GM18907 (cell line): ENCODE data around the gene MSRB3.
"Not testable (repeated sequence)": the region's sequence is repeated elsewhere in the genome, so short reads cannot be mapped to it uniquely, and the experiment has no call there.

Source experiments
- ATAC-seq: cut with Tn5 transposase; IDR thresholded peaks from one replicate; pipeline ENCODE4 v1.9.1; 2021; ENCODE audit warnings: mild to moderate bottlenecking, moderate library complexity; ENCODE audit not compliant: unreplicated experiment

MSRB3 gene

GRCh38 chr12:65449400-65449799 lies 170.9 kb downstream of the MSRB3 start:
- ATAC-seq: no peak

- no peak for ATAC-seq
Observed at GRCh38 chr12:65450625-65451024, 172.1 kb downstream of the MSRB3 start.

- ATAC-seq: no peak
Observed at GRCh38 chr12:65454115-65454787, 175.8 kb downstream of the MSRB3 start.

DNA sequence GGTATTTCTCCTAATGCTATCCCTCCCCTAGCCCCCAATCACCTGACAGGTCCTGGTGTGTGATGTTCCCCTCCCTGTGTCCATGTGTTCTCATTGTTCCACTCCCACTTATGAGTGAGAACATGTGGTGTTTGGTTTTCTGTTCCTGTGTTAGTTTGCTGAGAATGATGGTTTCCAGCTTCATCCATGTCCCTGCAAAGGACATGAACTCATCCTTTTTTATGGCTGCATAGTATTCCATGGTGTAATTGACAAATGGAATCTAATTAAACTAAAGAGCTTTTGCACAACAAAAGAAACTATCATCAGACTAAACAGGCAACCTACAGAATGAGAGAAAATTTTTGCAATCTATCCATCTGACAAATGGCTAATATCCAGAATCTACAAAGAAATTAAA lies 178.9 kb downstream of the MSRB3 start:
- not testable (repeated sequence) for ATAC-seq

GRCh38 chr12:65458718-65459117 lies 180.2 kb downstream of the MSRB3 start:
- no peak for ATAC-seq

- no peak for ATAC-seq
Observed at GRCh38 chr12:65459545-65459944, 181.1 kb downstream of the MSRB3 start.

DNA sequence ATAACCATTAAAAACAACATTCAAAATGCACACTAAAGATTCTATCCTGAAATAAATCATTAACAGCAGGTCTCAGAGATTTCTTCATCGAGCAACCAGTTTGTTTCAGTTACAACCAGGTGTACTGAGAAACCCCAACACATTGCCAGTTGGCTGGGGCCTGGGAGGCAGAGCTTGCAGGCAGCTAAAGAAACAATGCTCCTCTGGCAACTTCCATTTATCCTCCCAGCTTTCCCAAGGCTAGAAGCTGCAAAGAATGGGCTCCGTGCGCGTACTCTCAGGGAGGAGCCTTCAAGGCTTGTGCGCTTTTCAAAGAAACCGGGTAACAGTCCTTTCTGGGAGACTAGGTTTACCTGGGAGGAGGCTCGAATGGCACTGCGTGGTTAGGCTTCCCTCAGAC lies 181.6 kb downstream of the MSRB3 start:
- ATAC-seq: no peak

DNA sequence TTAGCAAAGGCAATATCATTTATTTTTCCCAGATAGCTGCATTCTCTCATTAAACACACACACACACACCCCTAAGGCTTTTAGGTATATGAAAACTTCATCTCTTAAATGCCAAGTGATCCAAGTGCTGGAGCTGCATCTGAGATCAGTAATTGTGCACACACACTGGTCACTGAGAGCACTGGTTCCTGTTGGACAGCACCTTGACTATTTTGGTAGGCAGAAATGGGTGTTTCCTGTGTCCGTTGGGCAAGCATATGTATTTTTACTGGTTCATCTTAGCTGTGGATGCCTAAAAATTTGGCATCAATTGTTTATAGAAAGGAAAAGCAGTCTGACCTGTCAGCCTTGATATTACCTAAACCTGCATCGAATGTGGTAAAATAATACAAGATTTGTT lies 182.5 kb downstream of the MSRB3 start:
- no peak for ATAC-seq

GRCh38 chr12:65462484-65462883 lies 184.0 kb downstream of the MSRB3 start:
- no peak for ATAC-seq

GRCh38 chr12:65463082-65463481 lies 184.6 kb downstream of the MSRB3 start:
- ATAC-seq: no peak

DNA sequence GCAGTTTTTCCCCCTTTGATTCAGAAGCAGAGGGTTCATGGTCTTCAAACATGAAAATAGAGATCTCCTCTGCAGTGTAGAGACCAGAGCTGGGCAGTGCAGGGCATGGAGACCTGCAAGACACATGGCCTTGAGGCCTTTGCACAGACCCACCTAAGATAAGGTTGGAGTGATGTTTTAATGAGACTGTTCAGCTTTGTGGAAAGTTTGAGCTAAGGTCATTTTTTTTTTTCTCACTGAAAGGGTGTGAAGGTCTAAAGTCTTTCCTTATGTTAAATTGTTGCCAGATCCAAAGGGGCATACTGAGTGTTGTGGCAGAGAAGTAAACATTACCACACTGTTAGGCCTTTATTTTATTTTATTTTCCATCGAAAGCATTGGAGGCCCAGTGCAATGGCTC lies 185.1 kb downstream of the MSRB3 start:
- no peak for ATAC-seq

DNA sequence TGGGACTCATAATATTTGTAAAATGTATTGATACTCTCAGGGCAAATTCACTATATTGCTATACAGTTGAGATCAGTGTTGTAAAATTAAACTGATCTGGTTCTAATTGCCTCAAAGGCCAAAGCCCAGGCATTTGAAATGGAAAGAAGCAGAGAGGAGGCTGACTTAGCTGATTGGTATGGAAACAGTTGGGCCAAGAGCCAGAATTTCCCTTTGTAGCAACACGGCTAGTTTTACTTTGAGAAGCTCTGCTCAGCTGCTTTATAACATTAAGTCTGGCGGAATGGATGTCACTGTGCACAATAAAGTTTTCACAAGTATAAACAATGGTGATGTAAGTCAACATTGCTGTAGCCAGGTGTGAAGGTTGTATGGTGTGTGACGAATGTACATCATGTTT lies 186.4 kb downstream of the MSRB3 start:
- ATAC-seq: no peak

GRCh38 chr12:65465766-65466547 lies 187.5 kb downstream of the MSRB3 start:
- ATAC-seq: no peak

- ATAC-seq: no peak
Observed at GRCh38 chr12:65466911-65467310, 188.4 kb downstream of the MSRB3 start.

GRCh38 chr12:65470256-65470655 lies 191.8 kb downstream of the MSRB3 start:
- ATAC-seq: no peak

GRCh38 chr12:65472079-65472478 lies 193.6 kb downstream of the MSRB3 start:
- ATAC-seq: no peak

GRCh38 chr12:65474831-65475230 lies 196.3 kb downstream of the MSRB3 start:
- no peak for ATAC-seq

DNA sequence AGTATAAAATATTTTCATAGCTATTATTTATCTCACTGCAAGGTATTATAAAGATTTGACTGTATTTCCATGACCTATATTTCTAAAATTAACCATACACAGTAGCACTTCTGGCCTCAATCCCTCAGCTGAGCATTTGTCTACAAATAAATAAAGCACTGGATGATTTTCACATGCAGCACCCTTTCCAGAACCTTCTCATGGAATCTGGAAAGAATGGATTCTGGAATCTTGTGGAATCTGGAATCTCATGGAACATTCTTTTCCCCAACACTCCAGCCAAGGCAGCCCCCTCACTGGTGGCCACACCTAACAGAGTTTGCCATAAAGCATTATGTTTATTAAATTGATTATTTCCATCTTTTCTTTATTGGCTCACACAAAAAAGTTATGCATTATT lies 199.2 kb downstream of the MSRB3 start:
- ATAC-seq: no peak

DNA sequence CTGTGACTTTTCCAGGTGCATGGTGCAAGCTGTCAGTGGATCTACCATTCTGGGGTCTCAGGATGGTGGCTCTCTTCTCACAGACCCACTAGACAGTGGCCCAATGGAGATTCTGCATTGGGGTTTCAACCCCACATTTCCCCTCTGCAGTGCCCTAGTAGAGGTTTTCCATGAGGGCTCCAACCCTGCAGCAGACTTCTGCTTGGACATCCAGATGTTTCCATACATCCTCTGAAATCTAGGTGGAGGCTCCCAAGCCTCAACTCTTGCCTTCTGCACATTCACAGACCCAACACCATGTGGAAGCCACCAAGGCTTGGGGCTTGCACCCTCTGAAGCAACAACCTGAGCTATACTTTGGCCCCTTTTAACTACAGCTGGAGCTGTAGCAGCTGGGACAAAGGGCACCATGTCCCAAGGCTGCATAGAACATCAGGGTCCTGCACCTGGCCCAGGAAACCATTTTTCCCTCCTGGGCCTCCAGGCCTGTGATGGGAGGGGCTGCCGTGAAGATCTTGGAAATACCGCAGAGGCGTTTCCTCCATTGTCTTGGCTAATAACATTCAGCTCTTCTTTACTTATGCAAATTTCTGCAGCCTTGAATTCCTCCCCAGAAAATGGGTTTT lies 205.5 kb downstream of the MSRB3 start:
- ATAC-seq: not testable (repeated sequence)

DNA sequence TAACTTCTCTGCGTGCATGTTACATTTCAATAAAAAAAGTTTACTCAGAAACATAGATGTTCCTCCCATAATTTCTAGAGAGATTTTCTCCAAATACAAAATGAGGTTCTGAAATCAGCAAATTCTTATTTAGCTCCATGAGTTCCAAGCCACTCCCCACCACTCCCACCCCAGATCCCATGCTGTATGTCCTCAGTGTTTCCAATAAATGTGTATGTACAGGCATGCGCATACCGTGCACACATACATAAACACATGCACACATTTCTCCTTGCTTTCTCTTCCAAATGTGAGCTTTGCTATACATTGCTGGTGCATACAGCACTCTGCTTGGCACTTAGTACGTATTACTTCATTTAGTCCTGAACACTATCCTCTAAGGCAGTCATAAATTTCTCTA lies 209.7 kb downstream of the MSRB3 start:
- ATAC-seq: no peak

- ATAC-seq: no peak
Observed at GRCh38 chr12:65490250-65490649, 211.8 kb downstream of the MSRB3 start.
